T-helper 1 cell (primary cell): ENCODE measurements around the gene GAB2.
"Not testable (repeated sequence)": the region's sequence is repeated elsewhere in the genome, so short reads cannot be mapped to it uniquely, and the experiment has no call there.

Experiments used
- DNase-seq, 5 donors: peaks; one replicate each; pipeline ENCODE4 v3.0.0-alpha.2; 2012 to 2020
- total RNA-seq, 4 donors: gene quantifications; one replicate each; lab custom pipeline; 2026; lab: John Stamatoyannopoulos, UW

GAB2 gene
- 5.5 to 9.7 (median 8.2) reads per million in 4 donors for total RNA-seq

DNA sequence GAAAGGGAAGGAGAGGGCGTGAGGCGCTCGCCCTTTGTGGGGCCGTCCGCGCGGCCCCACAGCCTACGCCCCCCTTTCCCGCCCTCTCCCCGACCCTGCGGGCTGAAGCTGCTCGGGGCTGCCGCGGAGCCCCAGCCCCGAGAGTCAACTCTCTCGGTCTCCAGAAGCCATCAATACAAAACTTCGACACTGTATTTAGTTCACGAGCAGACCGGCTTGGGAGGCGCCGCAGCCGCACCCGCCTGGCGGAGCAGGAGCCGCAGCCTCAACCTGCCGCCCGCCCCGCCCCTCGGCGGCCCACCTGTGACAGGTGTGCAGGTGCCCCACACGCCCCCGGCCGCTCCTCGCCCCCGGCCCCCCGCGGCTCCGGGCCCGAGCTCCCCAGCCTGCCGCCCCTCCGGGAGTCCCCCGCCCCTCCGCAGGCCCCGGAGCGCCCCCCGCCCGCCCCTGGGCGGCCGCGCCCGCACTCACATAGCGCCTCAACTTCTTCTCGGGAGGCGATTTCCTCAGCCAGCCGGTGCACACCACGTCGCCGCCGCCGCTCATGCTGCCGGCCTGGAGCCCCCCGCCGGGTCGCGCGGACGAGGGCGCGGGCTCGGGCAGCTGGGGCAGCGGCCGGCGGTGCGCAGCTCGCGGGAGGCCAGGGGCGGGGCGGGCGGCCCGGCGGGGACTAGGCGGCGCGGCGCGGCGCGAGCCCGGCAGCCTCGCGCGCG lies at the start of gene GAB2:
GAB2 (minus strand) TSS at position 646 of the 713 bp plus-strand sequence; CDS start at position 546, 100 bp downstream.
- peak in 2 of 5 donors; percentile 13 to 20 for DNase-seq

DNA sequence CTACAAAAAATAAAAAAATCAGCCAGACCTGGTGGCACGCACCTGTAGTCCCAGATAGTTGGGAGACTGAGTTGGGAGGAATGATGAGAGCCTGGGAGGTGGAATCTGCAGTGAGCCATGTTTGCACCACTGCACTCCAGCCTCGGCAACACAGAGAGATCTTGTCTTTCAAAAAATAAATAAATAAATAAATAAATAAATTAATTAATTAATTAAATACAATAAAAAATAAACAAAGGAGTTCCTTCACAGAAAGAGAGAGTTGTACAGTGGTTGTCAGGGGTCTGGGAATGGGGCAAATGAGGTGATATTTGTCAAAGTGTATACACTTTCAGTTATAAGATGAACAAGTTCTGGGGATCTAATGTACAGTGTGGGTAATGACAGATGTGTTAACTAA lies 49.8 kb upstream of the GAB2 start:
- DNase-seq, result no peak

- peak in 1 of 5 donors; percentile 91 for DNase-seq
Observed at GRCh38 chr11:78465169-78465942, 47.7 kb upstream of the GAB2 start.

- not testable (repeated sequence) for DNase-seq
Observed at GRCh38 chr11:78464787-78465168, 47.2 kb upstream of the GAB2 start.

DNA sequence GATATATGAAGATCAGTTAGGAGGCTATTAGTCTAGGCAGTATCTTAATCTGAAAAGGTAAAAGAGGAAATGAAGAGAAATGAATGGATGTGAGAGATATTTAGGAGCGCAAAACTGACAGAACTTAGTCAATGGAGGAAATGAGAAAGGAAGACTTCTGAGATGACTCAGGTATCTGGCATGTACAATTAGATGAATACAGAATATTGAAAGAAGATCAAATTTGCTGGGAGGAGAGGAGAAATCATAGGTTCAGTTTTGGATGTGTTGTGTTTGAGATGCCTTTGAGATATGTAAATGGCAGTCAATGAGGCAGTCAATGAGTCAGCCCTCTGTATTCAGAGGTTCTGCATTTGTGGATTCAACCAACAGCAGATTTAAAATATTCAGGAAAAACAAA lies 42.9 kb upstream of the GAB2 start:
- peak in 1 of 5 donors; percentile 42 for DNase-seq

GRCh38 chr11:78459738-78460137 lies 42.1 kb upstream of the GAB2 start:
- no peak for DNase-seq

- no peak for DNase-seq
Observed at GRCh38 chr11:78457448-78457847, 39.8 kb upstream of the GAB2 start.

- peak in 1 of 5 donors; percentile 32 for DNase-seq
Observed at GRCh38 chr11:78453140-78453935, 35.7 kb upstream of the GAB2 start.

DNA sequence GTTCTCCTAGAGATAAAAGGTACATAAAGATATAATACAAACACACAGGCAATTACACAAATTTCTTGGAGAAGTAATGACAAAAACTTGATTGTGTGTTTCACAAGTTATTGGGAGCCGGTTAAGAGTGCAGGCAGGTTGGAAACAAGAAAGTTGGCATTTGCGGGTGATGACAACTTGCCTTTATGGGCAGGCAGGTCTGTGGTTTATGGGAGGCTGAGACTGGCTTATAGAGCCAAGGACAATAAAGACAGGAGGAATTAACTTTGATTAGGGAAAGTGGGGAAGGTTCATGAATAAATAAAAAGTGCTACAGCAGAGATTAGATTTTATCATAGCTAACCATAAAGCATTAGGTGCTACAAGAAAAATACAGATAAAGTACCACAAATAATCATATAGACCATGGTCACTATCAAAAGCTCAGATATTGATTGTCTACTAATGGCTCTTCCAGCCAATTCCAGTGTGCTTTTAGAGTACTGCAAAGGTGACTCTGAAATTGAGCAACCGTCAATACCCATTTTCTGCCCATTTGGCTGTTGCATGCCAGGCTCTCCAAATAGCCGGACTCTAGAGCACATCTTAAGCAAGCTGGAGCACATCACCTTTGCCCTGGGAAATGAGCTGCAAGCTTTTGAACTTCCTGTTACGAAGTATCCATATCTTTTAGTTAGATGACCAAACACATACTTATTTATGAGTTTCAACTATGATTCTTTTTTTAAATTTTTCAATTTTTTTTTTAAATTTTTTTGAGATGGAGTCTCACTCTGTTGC lies 33.9 kb upstream of the GAB2 start:
- DNase-seq, result no peak

- DNase-seq, result no peak
Observed at GRCh38 chr11:78450866-78451265, 33.2 kb upstream of the GAB2 start.

DNA sequence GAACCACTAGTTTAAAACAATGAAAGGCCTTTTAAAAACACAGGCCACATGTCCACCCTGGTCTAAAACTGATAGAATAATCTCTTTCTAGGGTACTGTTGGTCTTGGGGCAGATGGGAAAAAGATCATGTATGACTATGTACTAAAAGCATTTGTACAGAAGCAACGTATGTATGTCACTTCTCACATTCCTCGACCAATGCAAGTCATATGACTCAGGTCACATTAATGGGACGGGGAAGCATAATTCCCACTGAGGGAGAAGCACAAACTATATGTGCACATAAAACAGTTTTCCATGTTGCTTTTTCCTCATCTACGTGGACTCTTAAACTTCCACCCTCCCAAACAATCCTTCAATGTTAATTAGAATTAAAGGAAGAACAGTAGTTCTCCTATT lies 32.2 kb upstream of the GAB2 start:
- DNase-seq, result no peak

- no peak for DNase-seq
Observed at GRCh38 chr11:78446210-78446609, 28.6 kb upstream of the GAB2 start.

DNA sequence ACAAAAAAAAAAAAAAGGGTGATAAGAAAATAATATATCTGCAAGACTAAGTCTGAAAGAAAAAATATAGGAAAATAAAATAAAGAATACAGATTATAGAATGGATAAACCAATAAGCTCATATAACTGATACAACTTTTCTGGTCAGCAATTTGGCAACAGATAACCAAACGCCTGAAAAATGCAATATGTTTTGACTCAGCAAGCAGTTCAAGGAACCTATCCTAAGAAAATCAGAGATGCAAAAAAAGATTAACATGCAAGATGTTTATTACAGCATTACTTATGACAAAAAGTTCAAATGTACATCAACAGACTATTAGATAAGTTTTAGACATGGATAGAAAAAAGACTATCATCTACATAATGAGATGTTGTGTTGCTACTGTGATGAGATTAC lies 27.1 kb upstream of the GAB2 start:
- no peak for DNase-seq

DNA sequence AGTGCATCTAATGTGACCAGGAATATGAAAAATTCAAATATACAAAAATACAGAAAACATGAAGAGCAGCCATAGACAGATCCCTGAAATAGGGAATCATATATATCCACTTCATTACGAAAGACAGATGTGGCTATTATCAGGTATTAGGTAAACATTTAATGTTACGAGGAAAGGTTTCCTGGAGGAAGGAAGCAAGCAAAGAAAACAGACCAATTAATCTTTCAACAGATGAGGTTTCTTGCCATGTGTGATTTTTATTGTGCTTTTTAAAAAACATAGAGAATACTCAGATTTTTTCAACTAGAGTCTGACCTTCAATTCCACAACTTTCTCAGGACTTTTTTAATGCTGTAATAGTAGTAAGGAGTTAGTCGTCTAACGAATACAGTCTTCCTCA lies 24.3 kb upstream of the GAB2 start:
- DNase-seq, result no peak

DNA sequence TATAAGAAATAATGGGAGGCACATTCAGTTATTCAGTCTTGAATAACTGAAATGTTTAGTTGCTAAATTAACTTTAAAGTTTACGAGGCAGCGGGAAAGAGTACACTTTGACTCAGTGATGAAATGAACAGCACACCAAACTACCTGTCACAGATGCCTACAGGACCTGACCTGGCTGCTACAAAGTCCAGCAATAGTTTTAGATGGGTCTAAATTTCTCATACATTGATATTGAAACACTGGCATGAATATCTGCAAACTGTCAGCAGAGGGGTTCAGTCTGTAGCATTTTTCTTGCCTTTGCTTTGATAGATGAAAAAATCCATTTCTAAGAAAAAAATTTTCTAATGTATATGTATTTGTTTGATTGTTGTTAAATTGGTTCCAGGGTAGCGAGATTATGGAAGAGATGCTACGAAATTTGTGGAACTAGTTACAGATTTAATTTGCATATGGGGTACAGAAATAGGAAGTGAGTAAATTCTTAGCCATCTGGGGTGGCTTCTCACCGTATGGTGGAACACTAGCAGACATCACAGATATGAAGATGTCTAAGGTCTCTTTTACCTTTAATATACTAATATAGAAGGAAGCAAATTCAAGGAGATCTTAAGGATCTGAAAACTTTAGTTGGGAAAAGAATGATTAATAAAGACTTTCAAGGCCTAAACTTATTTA lies 20.8 kb upstream of the GAB2 start:
- DNase-seq, result no peak

GRCh38 chr11:78432956-78433355 lies 15.3 kb upstream of the GAB2 start:
- DNase-seq, result no peak

GRCh38 chr11:78432058-78432515 lies 14.5 kb upstream of the GAB2 start:
- no peak for DNase-seq

DNA sequence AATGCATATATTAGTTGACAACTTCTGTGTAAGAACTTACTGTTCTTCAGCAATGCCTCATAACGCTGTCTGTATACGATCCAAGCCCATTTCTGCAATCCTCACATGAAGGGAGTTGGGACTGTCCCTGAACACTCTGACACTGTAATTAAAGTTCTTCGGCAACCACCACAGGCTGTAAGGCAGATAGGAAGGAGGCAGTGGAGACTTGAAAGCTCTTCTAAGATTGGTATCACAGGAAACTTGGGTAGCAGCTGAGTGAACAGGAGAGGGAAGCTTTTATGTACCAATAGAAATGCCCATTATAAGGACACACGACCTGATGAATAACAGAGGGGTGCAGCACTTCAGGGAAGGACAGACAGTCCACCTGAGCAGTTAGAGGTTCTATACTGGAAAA lies 12.0 kb upstream of the GAB2 start:
- peak in 1 of 5 donors; percentile 48 for DNase-seq

DNA sequence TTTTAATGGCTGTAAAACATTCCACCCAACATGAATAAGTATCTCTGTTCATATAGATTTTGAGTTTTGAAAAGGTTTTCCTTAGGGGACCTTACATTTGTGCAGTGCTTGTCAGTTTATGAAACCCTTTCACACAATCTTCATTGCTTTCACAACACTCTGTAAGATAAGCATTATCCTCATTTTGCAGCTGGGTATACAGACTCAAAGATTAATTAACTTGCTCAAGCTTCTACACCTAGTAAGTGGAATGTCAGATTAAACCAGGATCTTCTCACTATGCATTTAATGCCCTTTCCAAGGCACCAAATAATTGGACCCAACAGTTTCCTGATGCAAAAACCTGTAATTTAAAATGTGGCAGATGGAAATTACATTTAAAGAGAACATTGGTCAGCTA lies 11.6 kb upstream of the GAB2 start:
- no peak for DNase-seq

DNA sequence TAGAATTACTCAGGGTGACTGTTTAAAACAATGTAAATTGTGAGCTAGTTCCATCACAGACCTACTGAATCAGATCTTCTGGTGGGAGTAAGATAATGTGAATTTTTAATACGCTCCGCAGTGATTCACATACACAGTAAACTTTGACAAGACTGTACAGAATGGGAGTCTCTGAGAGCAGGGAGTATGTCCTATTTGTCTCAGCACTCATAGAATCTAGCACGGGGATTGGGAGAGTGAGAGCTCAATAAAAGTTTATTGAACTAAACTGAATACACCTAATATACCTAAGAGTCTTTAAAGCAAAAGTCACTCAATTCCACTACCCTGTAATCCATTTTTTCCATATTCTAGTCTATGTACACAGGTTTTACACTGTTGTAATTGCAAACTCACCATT lies 11.2 kb upstream of the GAB2 start:
- DNase-seq, result no peak

- DNase-seq, result no peak
Observed at GRCh38 chr11:78428266-78428636, 10.6 kb upstream of the GAB2 start.
